Breast epithelium (tissue), 4 donors: ENCODE results near the gene TMCC1. TPM values are rescaled to one million over a fixed set of nuclear protein-coding genes. Genes with fewer than 3 reads are reported as not detected.
A peak's percentile ranks its signal among the peaks of the same experiment; 100 is the strongest.
"Not testable (repeated sequence)": the region's sequence is repeated elsewhere in the genome, so short reads cannot be mapped to it uniquely, and the experiment has no call there.

Experiments
- DNase-seq, 2 donors: peaks; one replicate each; pipeline ENCODE4 v3.0.0-alpha.2; 2019; ENCODE audit warnings: low spot score in 2 of 2
- H3K27ac ChIP-seq, 2 donors: fragments of 200-600 bp; sonication (generic) in 1 of 2; one replicate each; pipeline ENCODE4 v1.5.1; 2016 to 2019; ENCODE audit warnings: mild to moderate bottlenecking in 1 of 2
- H3K27me3 ChIP-seq, 2 donors: fragments of 200-600 bp; sonication (generic) in 1 of 2; one replicate each; pipeline versions ENCODE4 v1.5.1 to v1.6.0; 2017 to 2019; ENCODE audit warnings: control low read depth in 1 of 2, mild to moderate bottlenecking in 1 of 2
- H3K36me3 ChIP-seq: fragments of 200-600 bp; one replicate; pipeline ENCODE4 v1.5.1; 2019
- H3K4me1 ChIP-seq, 2 donors: fragments of 200-600 bp; sonication (generic); one replicate each; pipeline ENCODE4 v1.5.1; 2016 to 2019; ENCODE audit warnings: control low read depth in 1 of 2
- H3K4me3 ChIP-seq, 3 donors: fragments of 200-600 bp; sonication (generic); 1 replicate in 2 of 3; 2 replicates in 1 of 3; pipeline ENCODE4 v1.5.1; 2016 to 2019; ENCODE audit warnings: mild to moderate bottlenecking in 3 of 3, moderate library complexity in 2 of 3
- H3K9me3 ChIP-seq, 2 donors: fragments of 200-600 bp; sonication (generic) in 1 of 2; one replicate each; pipeline ENCODE4 v1.5.1; 2016 to 2019; ENCODE audit warnings: control low read depth in 1 of 2
- CTCF ChIP-seq, 3 donors: fragments of 450-650 bp; IDR thresholded peaks; one replicate each; pipeline ENCODE4 v1.5.1; 2016 to 2017; ENCODE audit warnings: antibody characterized with exemption in 3 of 3, mild to moderate bottlenecking in 3 of 3, moderate library complexity in 3 of 3
- POLR2A ChIP-seq: fragments of 450-650 bp; IDR thresholded peaks from one replicate; pipeline ENCODE4 v1.6.1; 2016; ENCODE audit warnings: antibody characterized with exemption, mild to moderate bottlenecking, moderate library complexity
- POLR2AphosphoS5 ChIP-seq, 3 donors: sonication (generic); formaldehyde crosslinking; IDR thresholded peaks; one replicate each; pipeline ENCODE4 v1.6.1; 2017; ENCODE audit warnings: antibody characterized with exemption in 3 of 3
- intact Hi-C: fragments of 100-400 bp; cut with DNase I; formaldehyde crosslinking; loops from one replicate; pipeline ENCODE4 v1.15.1; 2023; ENCODE audit warnings: low total_unique reads
- total RNA-seq, 3 donors: library from RNA; depleted of rRNA; stranded (reverse); fragments of >200 nt; gene quantifications; one replicate each; pipeline ENCODE4 v1.1.0, GENCODE V29; 2016

TMCC1 gene
- total RNA-seq, 3 donors from 2014 or later = 29.4 to 48.1 (median 29.8) TPM

- Histone ChIP-seq H3K27me3 (no peaks in the 10 kb centered on the region), H3K36me3 (no peaks in the 10 kb centered on the region), H3K4me3 (peak overlapping the region in 1 of 3 donors; percentile 52), H3K27ac (peak overlapping the region in 1 of 2 donors; percentile 24), H3K4me1 (peaks cover 0 to 17% of the 10 kb centered on the region in 2 donors), H3K9me3 (no peaks in the 10 kb centered on the region)
- no peak for DNase-seq
- intact Hi-C loops = no loop called here
- TF ChIP-seq POLR2A = no peak
- no peak for TF ChIP-seq POLR2AphosphoS5 (IDR thresholded peaks at IDR 0.05)
- no peak for TF ChIP-seq CTCF (IDR thresholded peaks at IDR 0.05)
Measured at GRCh38 chr3:129687586-129688125, 205.9 kb downstream of the TMCC1 start.

DNA sequence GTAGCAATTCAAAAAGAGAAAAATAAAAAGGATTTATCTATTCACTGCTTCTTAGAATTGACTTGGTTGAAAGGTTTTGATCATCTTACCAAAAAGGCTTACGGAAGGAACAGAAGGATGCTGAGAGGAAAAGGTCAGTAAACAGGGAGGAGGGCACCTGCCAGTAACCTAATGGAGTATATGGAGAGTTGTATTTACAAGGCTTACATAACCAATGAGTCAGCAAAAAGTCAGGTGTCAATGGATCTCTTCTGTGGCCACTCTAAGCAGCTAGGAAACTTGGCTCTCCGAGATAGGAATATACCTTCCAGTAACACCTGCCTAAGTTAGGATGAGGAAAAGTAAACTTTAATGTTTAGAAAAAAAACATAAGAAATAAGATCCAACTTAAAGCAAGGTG lies 206.6 kb downstream of the TMCC1 start:
- Histone ChIP-seq H3K4me3 (no peak overlapping the region), H3K36me3 (no peaks in the 10 kb centered on the region), H3K27me3 (no peaks in the 10 kb centered on the region), H3K9me3 (no peaks in the 10 kb centered on the region), H3K27ac (peak overlapping the region in 1 of 2 donors; percentile 21), H3K4me1 (peaks cover 0 to 17% of the 10 kb centered on the region in 2 donors)
- no peak for DNase-seq
- intact Hi-C loops = no loop called here
- TF ChIP-seq POLR2A = no peak
- no peak for TF ChIP-seq CTCF (IDR thresholded peaks at IDR 0.05)
- no peak for TF ChIP-seq POLR2AphosphoS5 (IDR thresholded peaks at IDR 0.05)

GRCh38 chr3:129684270-129684669 lies 209.2 kb downstream of the TMCC1 start:
- DNase-seq = no peak
- Histone ChIP-seq H3K27ac (peak overlapping the region in 1 of 2 donors; percentile 23), H3K27me3 (no peaks in the 10 kb centered on the region), H3K9me3 (no peaks in the 10 kb centered on the region), H3K36me3 (no peaks in the 10 kb centered on the region), H3K4me3 (no peak overlapping the region), H3K4me1 (peaks cover 0 to 14% of the 10 kb centered on the region in 2 donors)
- intact Hi-C loops = no loop called here
- no peak for TF ChIP-seq CTCF (IDR thresholded peaks at IDR 0.05)

- H3K4me3 ChIP-seq = no peak overlapping the region
- no peaks in the 10 kb centered on the region for H3K9me3 ChIP-seq
- TF ChIP-seq POLR2A = no peak
- no peak for TF ChIP-seq CTCF (IDR thresholded peaks at IDR 0.05)
- no peak for TF ChIP-seq POLR2AphosphoS5 (IDR thresholded peaks at IDR 0.05)
- DNase-seq = no peak
- H3K27ac ChIP-seq = no peak overlapping the region
- no peaks in the 10 kb centered on the region for H3K27me3 ChIP-seq
- intact Hi-C loops = no loop called here
- H3K4me1 ChIP-seq = peaks cover 0 to 14% of the 10 kb centered on the region in 2 donors
- no peaks in the 10 kb centered on the region for H3K36me3 ChIP-seq
Measured at GRCh38 chr3:129683201-129683600, 210.3 kb downstream of the TMCC1 start.

DNA sequence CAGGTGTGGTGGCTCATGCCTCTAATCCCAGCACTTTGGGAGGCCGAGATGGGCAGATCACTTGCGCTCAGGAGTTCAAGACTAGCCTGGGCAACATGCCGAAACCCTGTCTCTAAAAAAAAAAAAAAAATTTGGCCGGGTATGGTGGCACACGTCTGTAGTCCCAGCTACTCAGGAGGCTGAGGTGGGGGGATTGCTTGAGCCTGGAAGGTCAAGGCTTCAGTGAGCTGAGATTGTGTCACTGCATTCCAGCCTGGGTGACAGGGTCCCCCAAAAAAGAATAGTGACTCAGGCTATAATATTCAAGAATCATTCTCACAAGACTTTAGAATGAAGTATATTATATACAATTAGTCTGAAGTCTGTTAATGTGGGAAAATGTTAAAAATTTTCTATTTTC lies 216.5 kb downstream of the TMCC1 start:
- intact Hi-C loops = no loop called here

GRCh38 chr3:129674798-129675123 lies 218.8 kb downstream of the TMCC1 start:
- intact Hi-C loops, H3K4me3 ChIP-seq, H3K36me3 ChIP-seq, DNase-seq, H3K4me1 ChIP-seq, H3K27me3 ChIP-seq, H3K9me3 ChIP-seq: not testable (repeated sequence)
- peak overlapping the region in 1 of 2 donors; percentile 56 for H3K27ac ChIP-seq

More for the DNA sequence above, 216.5 kb downstream of the TMCC1 start:
- Histone ChIP-seq H3K36me3 (no peaks in the 10 kb centered on the region), H3K9me3 (no peaks in the 10 kb centered on the region), H3K4me1 (no peaks in the 10 kb centered on the region), H3K27me3 (no peaks in the 10 kb centered on the region), H3K27ac (no peak overlapping the region), H3K4me3 (no peak overlapping the region)
- TF ChIP-seq CTCF (IDR thresholded peaks at IDR 0.05) = no peak
- TF ChIP-seq POLR2AphosphoS5 (IDR thresholded peaks at IDR 0.05) = no peak
- no peak for TF ChIP-seq POLR2A
- no peak for DNase-seq
